Mammary epithelial cell (primary cell): ENCODE data around the gene GLIPR1L1.

Experiments
- CTCF ChIP-seq, 2 donors: IDR thresholded peaks in 1 of 2; conservative IDR thresholded peaks in 1 of 2; 2 replicates each; pipeline ENCODE4 v1.5.1; 2011 to 2012; ENCODE audit warnings: inconsistent platforms in 2 of 2, low read length in 2 of 2, mild to moderate bottlenecking in 2 of 2, control low read depth in 1 of 2, low read depth in 1 of 2; ENCODE audit not compliant: insufficient read depth in 1 of 2; ENCODE audit errors: extremely low read depth in 1 of 2
- EZH2 ChIP-seq: IDR thresholded peaks from 2 replicates; pipeline ENCODE4 v1.6.1; 2012; ENCODE audit warnings: low read length, inconsistent platforms, borderline replicate concordance

GRCh38 chr12:75329918-75330826 is 4.3 kb upstream of the GLIPR1L1 start, which contains the start of gene CAPS2:
- no peak for TF ChIP-seq CTCF (conservative IDR thresholded peaks at IDR 0.05 in 1 of 2, IDR thresholded peaks at IDR 0.05 in 1 of 2; ENCODE audit: extremely low read depth in 1 of 2, insufficient read depth in 1 of 2, low read depth in 1 of 2, low read length in 2 of 2)
- TF ChIP-seq EZH2: no peak
